Measurements from ENCODE around the gene DNAJB1.
A peak's percentile ranks its signal among the peaks of the same experiment; 100 is the strongest.
"Not testable (repeated sequence)": the region's sequence is repeated elsewhere in the genome, so short reads cannot be mapped to it uniquely, and the experiment has no call there.

DNA sequence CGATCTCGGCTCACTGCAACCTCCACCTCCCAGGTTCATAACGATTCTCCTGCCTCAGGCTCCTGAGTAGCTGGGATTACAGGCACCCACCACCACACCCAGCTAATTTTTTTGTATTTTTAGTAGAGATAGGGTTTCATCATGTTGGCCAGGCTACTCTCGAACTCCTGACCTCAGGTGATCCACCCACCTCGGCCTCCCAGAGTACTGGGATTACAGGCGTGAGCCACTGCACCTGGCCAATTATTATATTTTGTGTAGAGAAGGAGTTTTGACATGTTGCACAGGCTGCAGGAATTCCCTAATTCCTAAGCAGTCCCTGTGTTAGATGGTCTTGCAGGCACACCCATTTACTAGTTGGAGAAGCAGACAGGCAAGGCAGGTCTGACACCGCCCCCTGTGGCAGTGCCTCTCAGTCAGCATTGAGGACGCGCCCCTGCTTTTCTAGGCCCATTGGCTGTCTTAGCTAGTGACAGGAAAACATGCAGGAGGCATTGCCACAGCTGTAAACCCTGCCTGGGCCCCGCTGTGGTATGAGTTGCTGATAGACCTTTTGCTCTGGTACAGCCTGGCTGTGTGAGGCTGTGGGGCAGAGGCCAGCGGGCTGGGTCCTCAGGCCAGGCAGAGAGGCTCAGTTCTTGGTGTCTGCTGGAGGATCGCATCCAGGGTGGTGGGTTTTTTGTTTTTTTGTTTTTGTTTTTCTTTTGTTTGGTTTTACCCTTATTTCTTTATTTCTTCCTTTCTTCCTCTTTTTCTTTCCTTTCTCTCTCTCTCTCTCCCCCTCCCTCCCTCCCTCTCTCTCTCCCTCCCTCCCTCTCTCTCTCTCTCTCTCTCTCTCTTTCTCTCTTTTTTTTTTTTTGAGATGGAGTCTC is 33.2 kb upstream of the DNAJB1 start:
- TF ChIP-seq POLR2A (IDR thresholded peaks at IDR 0.05; ENCODE audit: low read depth, low read length); CEBPB (IDR thresholded peaks at IDR 0.05; ENCODE audit: low read depth, low read length); MAZ (IDR thresholded peaks at IDR 0.05; ENCODE audit: borderline replicate concordance, low read depth, low read length); BHLHE40 (IDR thresholded peaks at IDR 0.05; ENCODE audit: low read depth, low read length); RFX5 (IDR thresholded peaks at IDR 0.05; ENCODE audit: low read depth, low read length): not testable (repeated sequence)
- TF ChIP-seq, protein P1, sequence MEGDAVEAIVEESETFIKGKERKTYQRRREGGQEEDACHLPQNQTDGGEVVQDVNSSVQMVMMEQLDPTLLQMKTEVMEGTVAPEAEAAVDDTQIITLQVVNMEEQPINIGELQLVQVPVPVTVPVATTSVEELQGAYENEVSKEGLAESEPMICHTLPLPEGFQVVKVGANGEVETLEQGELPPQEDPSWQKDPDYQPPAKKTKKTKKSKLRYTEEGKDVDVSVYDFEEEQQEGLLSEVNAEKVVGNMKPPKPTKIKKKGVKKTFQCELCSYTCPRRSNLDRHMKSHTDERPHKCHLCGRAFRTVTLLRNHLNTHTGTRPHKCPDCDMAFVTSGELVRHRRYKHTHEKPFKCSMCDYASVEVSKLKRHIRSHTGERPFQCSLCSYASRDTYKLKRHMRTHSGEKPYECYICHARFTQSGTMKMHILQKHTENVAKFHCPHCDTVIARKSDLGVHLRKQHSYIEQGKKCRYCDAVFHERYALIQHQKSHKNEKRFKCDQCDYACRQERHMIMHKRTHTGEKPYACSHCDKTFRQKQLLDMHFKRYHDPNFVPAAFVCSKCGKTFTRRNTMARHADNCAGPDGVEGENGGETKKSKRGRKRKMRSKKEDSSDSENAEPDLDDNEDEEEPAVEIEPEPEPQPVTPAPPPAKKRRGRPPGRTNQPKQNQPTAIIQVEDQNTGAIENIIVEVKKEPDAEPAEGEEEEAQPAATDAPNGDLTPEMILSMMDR (conservative IDR thresholded peaks at IDR 0.05; ENCODE audit: low read depth, low read length), result 0 out of 2 replicates have a peak, but pooled peaks have one; percentile 21
- TF ChIP-seq, protein P2, sequence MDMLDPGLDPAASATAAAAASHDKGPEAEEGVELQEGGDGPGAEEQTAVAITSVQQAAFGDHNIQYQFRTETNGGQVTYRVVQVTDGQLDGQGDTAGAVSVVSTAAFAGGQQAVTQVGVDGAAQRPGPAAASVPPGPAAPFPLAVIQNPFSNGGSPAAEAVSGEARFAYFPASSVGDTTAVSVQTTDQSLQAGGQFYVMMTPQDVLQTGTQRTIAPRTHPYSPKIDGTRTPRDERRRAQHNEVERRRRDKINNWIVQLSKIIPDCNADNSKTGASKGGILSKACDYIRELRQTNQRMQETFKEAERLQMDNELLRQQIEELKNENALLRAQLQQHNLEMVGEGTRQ (IDR thresholded peaks at IDR 0.05; ENCODE audit: low read depth, low read length), result not testable (repeated sequence)

All from IMR-90 (cell line).